A673 (cell line): ENCODE data around the gene MYO18A. TPM values are rescaled to one million over a fixed set of nuclear protein-coding genes. Genes with fewer than 3 reads are reported as not detected.
"Not testable (repeated sequence)": the region's sequence is repeated elsewhere in the genome, so short reads cannot be mapped to it uniquely, and the experiment has no call there.

Experiments used
- BruUV-seq: library from RNA; stranded (reverse); fragments of 400-500 nt; replicated peaks from 2 replicates; lab custom pipeline; 2021; lab: Mats Ljungman, UMichigan
- CTCF ChIA-PET: fragments of 300-600 bp; sonication (Branson Sonifier 250); formaldehyde crosslinking; loops from one replicate; lab custom pipeline; 2022; ENCODE audit warnings: antibody characterized with exemption; lab: Charles Lee
- POLR2A ChIA-PET: fragments of 300-600 bp; sonication (Branson Sonifier 250); formaldehyde crosslinking; loops from one replicate; lab custom pipeline; 2022; ENCODE audit warnings: antibody characterized with exemption; ENCODE audit not compliant: low non-redundant PET; lab: Charles Lee
- DNase-seq: peaks from one replicate; pipeline ENCODE4 v3.0.0-alpha.2; 2015; ENCODE audit warnings: low spot score
- H3K27ac ChIP-seq: fragments of 200-600 bp; sonication (generic); 2 replicates; pipeline ENCODE4 v1.5.1; 2016; ENCODE audit warnings: mixed run types, low read depth, mild to moderate bottlenecking, mixed read lengths, antibody characterized with exemption, low read length; ENCODE audit not compliant: poor library complexity, severe bottlenecking
- H3K27me3 ChIP-seq: fragments of 200-600 bp; sonication (generic); replicated peaks from 2 replicates; pipeline ENCODE4 v1.6.1; 2017; ENCODE audit warnings: mixed run types, low read depth, mild to moderate bottlenecking, mixed read lengths, antibody characterized with exemption, low read length; ENCODE audit not compliant: insufficient read depth, poor library complexity
- H3K36me3 ChIP-seq: fragments of 200-600 bp; sonication (generic); 2 replicates; pipeline ENCODE4 v1.6.1; 2016; ENCODE audit warnings: mixed run types, mild to moderate bottlenecking, mixed read lengths, antibody characterized with exemption, low read length; ENCODE audit not compliant: insufficient read depth, poor library complexity, severe bottlenecking
- H3K4me1 ChIP-seq: fragments of 200-600 bp; sonication (generic); 2 replicates; pipeline ENCODE4 v1.6.1; 2017; ENCODE audit warnings: mixed run types, mild to moderate bottlenecking, mixed read lengths, antibody characterized with exemption, low read length; ENCODE audit not compliant: insufficient read depth, poor library complexity, severe bottlenecking
- H3K4me3 ChIP-seq: fragments of 200-600 bp; sonication (generic); 2 replicates; pipeline ENCODE4 v1.5.1; 2016; ENCODE audit warnings: low read depth, mixed run types, mild to moderate bottlenecking, mixed read lengths, low read length; ENCODE audit not compliant: poor library complexity, severe bottlenecking
- H3K9me3 ChIP-seq: fragments of 200-600 bp; sonication (generic); 2 replicates; pipeline ENCODE4 v1.6.1; 2016; ENCODE audit warnings: mixed run types, low read depth, mild to moderate bottlenecking, mixed read lengths, antibody characterized with exemption, low read length; ENCODE audit not compliant: poor library complexity, severe bottlenecking
- EZH2 ChIP-seq: fragments of 200-600 bp; sonication (generic); IDR thresholded peaks from 2 replicates; pipeline ENCODE4 v1.6.1; 2017; ENCODE audit warnings: borderline replicate concordance, low read depth, mild to moderate bottlenecking, mixed read lengths, antibody characterized with exemption, low read length; ENCODE audit not compliant: poor library complexity, severe bottlenecking
- intact Hi-C: fragments of 100-400 bp; cut with micrococcal nuclease; formaldehyde crosslinking; loops from one replicate; pipeline ENCODE4 v1.10.0; 2022; ENCODE audit not compliant: unreplicated experiment
- total RNA-seq: library from RNA; stranded (reverse); gene quantifications from 2 replicates; pipeline ENCODE4 v1.2.3, GENCODE V29; 2021
- TF ChIP-seq, protein P1 (sequence below): fragments of 300-800, 200-600 bp; sonication (generic); conservative IDR thresholded peaks from 2 replicates; pipeline ENCODE4 v1.5.1; 2017; ENCODE audit warnings: low read depth, mild to moderate bottlenecking, antibody characterized with exemption, low read length, moderate library complexity, mixed read lengths

Gene MYO18A
- total RNA-seq, 1 experiment from 2014 or later = 26.6 TPM

DNA sequence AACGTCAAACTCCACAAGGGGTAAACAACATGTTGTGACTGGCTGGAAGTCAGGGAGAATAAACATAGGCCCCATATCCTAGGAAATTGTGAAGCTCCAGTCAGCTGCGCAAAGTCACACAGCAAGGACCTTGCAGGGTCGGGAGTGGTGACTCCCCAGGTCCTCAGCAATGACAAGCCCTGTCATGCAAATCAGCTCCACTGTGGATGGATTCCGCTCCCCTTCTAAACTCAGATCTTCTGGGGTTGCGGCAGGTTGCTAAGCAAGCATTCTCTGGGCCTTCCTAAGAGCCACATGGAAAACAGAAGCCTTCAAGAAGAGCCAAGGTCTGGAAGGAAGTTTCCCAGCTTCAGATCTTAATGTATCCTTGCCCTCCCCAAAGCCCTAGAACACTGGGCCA lies 28.9 kb upstream of the MYO18A start:
- ChIA-PET POLR2A (no interaction called here), CTCF (no interaction called here)
- Histone ChIP-seq H3K4me3 (no peak overlapping the region), H3K27me3 (no peaks in the 10 kb centered on the region), H3K9me3 (no peaks in the 10 kb centered on the region), H3K36me3 (no peaks in the 10 kb centered on the region), H3K27ac (no peak overlapping the region), H3K4me1 (no peaks in the 10 kb centered on the region)
- TF ChIP-seq, protein P1, sequence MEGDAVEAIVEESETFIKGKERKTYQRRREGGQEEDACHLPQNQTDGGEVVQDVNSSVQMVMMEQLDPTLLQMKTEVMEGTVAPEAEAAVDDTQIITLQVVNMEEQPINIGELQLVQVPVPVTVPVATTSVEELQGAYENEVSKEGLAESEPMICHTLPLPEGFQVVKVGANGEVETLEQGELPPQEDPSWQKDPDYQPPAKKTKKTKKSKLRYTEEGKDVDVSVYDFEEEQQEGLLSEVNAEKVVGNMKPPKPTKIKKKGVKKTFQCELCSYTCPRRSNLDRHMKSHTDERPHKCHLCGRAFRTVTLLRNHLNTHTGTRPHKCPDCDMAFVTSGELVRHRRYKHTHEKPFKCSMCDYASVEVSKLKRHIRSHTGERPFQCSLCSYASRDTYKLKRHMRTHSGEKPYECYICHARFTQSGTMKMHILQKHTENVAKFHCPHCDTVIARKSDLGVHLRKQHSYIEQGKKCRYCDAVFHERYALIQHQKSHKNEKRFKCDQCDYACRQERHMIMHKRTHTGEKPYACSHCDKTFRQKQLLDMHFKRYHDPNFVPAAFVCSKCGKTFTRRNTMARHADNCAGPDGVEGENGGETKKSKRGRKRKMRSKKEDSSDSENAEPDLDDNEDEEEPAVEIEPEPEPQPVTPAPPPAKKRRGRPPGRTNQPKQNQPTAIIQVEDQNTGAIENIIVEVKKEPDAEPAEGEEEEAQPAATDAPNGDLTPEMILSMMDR = no peak
- TF ChIP-seq EZH2 = no peak
- intact Hi-C loops = no loop called here
- DNase-seq = no peak
- BruUV-seq = no TSS peak

DNA sequence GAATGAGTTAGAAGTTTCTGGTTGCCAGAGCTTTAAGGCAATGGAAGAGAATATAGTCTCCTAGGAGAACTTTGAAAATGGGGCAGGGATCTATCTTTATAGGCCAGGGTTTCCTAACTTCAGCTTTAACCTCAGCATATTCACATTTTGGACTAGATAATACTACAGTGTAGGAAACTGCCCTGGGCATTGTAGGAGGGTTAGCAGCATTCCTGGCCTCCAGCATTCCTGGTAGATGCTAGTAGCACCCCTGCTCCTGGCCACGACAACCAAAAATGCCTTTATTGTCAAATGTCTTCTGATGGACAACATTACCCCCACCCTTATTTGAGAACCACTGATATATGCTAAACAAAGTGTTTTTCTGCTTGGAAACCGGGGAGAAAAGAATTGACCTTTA lies 27.8 kb upstream of the MYO18A start:
- Histone ChIP-seq H3K36me3 (no peaks in the 10 kb centered on the region), H3K4me3 (no peak overlapping the region), H3K4me1 (no peaks in the 10 kb centered on the region), H3K27ac (no peak overlapping the region), H3K27me3 (no peaks in the 10 kb centered on the region), H3K9me3 (no peaks in the 10 kb centered on the region)
- BruUV-seq = no TSS peak
- CTCF ChIA-PET = no interaction called here
- DNase-seq = no peak
- POLR2A ChIA-PET = no interaction called here
- intact Hi-C loops = no loop called here
- TF ChIP-seq, protein P1 = no peak
- TF ChIP-seq EZH2 = no peak

DNA sequence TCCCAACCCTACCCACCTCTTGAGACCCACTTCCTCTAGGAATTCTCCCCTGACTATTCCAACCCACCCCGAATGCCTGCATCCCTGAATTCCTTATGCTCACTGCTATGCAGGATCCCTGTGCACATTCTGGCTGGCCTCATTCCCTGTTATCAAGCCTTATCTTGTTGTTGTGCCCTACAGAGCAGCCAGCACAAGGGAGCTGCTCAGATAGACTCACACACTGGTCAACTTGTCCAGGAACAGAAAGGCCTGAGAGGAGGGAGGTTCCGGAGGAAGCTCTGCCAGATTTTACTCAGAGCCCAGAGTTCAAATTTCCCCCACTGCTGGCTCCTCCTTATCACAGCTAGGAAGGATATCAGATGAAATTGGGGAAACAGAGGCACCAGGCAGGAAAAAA lies 24.8 kb upstream of the MYO18A start:
- no peaks in the 10 kb centered on the region for H3K9me3 ChIP-seq
- DNase-seq = no peak
- CTCF ChIA-PET = interaction anchor here (0.7 kb wide), 1 partner anchor 59 kb away, joined by 3 read pairs; no protein-coding TSS in a partner anchor
- intact Hi-C loops = no loop called here
- H3K4me3 ChIP-seq = no peak overlapping the region
- TF ChIP-seq, protein P1 = no peak
- no peak for TF ChIP-seq EZH2
- POLR2A ChIA-PET = no interaction called here
- no peaks in the 10 kb centered on the region for H3K27me3 ChIP-seq
- no TSS peak for BruUV-seq
- H3K27ac ChIP-seq = no peak overlapping the region
- no peaks in the 10 kb centered on the region for H3K4me1 ChIP-seq
- no peaks in the 10 kb centered on the region for H3K36me3 ChIP-seq

DNA sequence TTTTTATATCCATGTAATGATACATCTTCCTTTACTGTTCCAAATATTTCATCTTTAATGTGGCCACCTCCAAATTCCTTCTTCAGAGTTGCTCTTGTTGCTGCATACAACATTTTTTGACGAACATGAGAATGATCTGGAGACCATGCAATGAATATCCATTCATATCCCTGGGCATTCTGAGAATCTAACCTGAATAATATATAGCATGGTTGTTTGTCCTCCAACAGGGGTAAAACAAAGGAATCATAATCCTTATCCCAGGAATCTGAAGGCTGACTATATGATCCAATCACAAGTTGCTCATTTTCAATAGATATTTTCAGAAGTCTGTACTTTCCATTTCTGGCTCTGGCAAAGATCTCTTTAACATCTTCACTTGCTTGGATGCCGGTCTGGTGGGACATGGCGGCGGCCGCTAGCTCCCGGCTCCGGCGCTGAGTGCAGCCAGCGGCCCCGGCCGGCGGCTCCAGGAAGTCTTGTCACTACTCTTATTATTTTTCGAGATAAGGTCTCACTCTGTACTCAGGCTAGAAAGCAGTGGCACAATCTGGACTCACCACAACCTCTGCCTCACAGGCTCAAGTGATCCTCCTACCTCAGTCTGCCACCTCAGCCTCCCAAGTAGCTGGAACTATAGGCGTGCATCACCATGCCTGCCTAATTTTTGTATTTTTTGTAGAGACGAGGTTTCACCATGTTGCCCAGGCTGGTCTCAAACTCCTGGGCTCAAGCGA lies 24.0 kb upstream of the MYO18A start:
- H3K27me3 ChIP-seq, H3K4me3 ChIP-seq, H3K27ac ChIP-seq, intact Hi-C loops, POLR2A ChIA-PET, H3K9me3 ChIP-seq, CTCF ChIA-PET, H3K36me3 ChIP-seq, DNase-seq, BruUV-seq, H3K4me1 ChIP-seq: not testable (repeated sequence)
